ENCODE data around the gene PCDHGC3. TPM values are rescaled to one million over a fixed set of nuclear protein-coding genes. Genes with fewer than 3 reads are reported as not detected.
"Not testable (repeated sequence)": the region's sequence is repeated elsewhere in the genome, so short reads cannot be mapped to it uniquely, and the experiment has no call there.

The PCDHGC3 gene
- total and polyA plus RNA-seq, 2 of the 13 experiments (the other 11 are each of a cell fraction or from before 2014, with no cell fraction given) = 0.20 to 0.30 TPM

GRCh38 chr5:141431286-141431685, 44.5 kb upstream of the PCDHGC3 start:
- no peak overlapping the region for H3K9ac ChIP-seq (ENCODE audit: insufficient read depth, low read depth, low read length)
- BruUV-seq (replicated peaks) = no TSS peak
- H3K27me3 ChIP-seq (ENCODE audit: control insufficient read depth in 1 of 2, insufficient read depth in 2 of 2, low read length in 2 of 2) = no peaks in the 10 kb centered on the region
- no peak overlapping the region for H3K27ac ChIP-seq (ENCODE audit: extremely low read length, insufficient read depth, low read length)
- no peak for DNase-seq (ENCODE audit: low spot score)
- H3K4me1 ChIP-seq (ENCODE audit: insufficient read depth, low read length) = no peaks in the 10 kb centered on the region
- H2AFZ ChIP-seq (ENCODE audit: low read length) = no peak overlapping the region
- TF ChIP-seq ELF4 (CRISPR knock-in tag; IDR thresholded peaks at IDR 0.05; ENCODE audit: borderline replicate concordance) = no peak
- no peak for TF ChIP-seq HDAC2 (CRISPR knock-in tag; IDR thresholded peaks at IDR 0.05)
- no peak for TF ChIP-seq CAMTA2 (CRISPR knock-in tag; IDR thresholded peaks at IDR 0.05; ENCODE audit: borderline replicate concordance)
- no peak for TF ChIP-seq IKZF1 (IDR thresholded peaks at IDR 0.05)
- TF ChIP-seq KDM1A (CRISPR knock-in tag; IDR thresholded peaks at IDR 0.05) = no peak
- no peak for TF ChIP-seq ZNF761 (CRISPR knock-in tag; conservative IDR thresholded peaks at IDR 0.05)
- TF ChIP-seq ZNF335 (CRISPR knock-in tag; IDR thresholded peaks at IDR 0.05) = no peak
- no peak for TF ChIP-seq ZC3H13 (CRISPR knock-in tag; IDR thresholded peaks at IDR 0.05)
- TF ChIP-seq ZNF589 (CRISPR knock-in tag; conservative IDR thresholded peaks at IDR 0.05) = no peak
- TF ChIP-seq ZSCAN20 (CRISPR knock-in tag; IDR thresholded peaks at IDR 0.05; ENCODE audit: borderline replicate concordance) = no peak
- TF ChIP-seq ZNF501 (CRISPR knock-in tag; IDR thresholded peaks at IDR 0.05) = no peak
- TF ChIP-seq ATF5 (CRISPR knock-in tag; IDR thresholded peaks at IDR 0.05; ENCODE audit: low read depth) = no peak
- TF ChIP-seq ZNF256 (CRISPR knock-in tag; conservative IDR thresholded peaks at IDR 0.05) = no peak
- WGBS (ENCODE audit: low lambda C conversion rate) = 91% methylated on average over 34 of the region's 37 CpGs
- CTCF ChIA-PET (ENCODE audit: low intra/inter-chr PET ratio, low total read pairs) = no interaction called here
- H4K20me1 ChIP-seq (ENCODE audit: insufficient read depth, low read length) = no peaks in the 10 kb centered on the region
- no peak for FAIRE-seq
- H3K4me3 ChIP-seq (replicated peaks in 1 of 3; ENCODE audit: insufficient read depth in 1 of 3, low read depth in 2 of 3, low read length in 3 of 3) = no peak overlapping the region
- intact Hi-C loops (cut with micrococcal nuclease; ENCODE audit: unreplicated experiment) = no loop called here
- H3K4me2 ChIP-seq (ENCODE audit: low read depth, low read length) = no peak overlapping the region
- H3K9me3 ChIP-seq (ENCODE audit: low read length) = peaks cover 19% of the 10 kb centered on the region; the same call in 1 of the 2 replicates
- ATAC-seq = no peak
- no peaks in the 10 kb centered on the region for H3K79me2 ChIP-seq (ENCODE audit: insufficient read depth, low read length)
- POLR2A ChIA-PET = no interaction called here
- no peaks in the 10 kb centered on the region for H3K36me3 ChIP-seq (replicated peaks in 1 of 2; ENCODE audit: control insufficient read depth in 1 of 2, insufficient read depth in 2 of 2, low read length in 2 of 2)
- in situ Hi-C loops (cut with HindIII; ENCODE audit: extremely low pct_ligation_motif_present, low pct_unique_long_range_greater_than_20kb) = no loop called here

GRCh38 chr5:141432308-141432707, 43.5 kb upstream of the PCDHGC3 start:
- H3K27me3 ChIP-seq (ENCODE audit: control insufficient read depth in 1 of 2, insufficient read depth in 2 of 2, low read length in 2 of 2); H3K4me1 ChIP-seq (ENCODE audit: insufficient read depth, low read length); H3K4me3 ChIP-seq (replicated peaks in 1 of 3; ENCODE audit: insufficient read depth in 1 of 3, low read depth in 2 of 3, low read length in 3 of 3); in situ Hi-C loops (cut with HindIII; ENCODE audit: extremely low pct_ligation_motif_present, low pct_unique_long_range_greater_than_20kb); H3K36me3 ChIP-seq (replicated peaks in 1 of 2; ENCODE audit: control insufficient read depth in 1 of 2, insufficient read depth in 2 of 2, low read length in 2 of 2); FAIRE-seq; DNase-seq (ENCODE audit: low spot score); H3K9ac ChIP-seq (ENCODE audit: insufficient read depth, low read depth, low read length); H3K27ac ChIP-seq (ENCODE audit: extremely low read length, insufficient read depth, low read length); POLR2A ChIA-PET; BruUV-seq (replicated peaks); CTCF ChIA-PET (ENCODE audit: low intra/inter-chr PET ratio, low total read pairs); H4K20me1 ChIP-seq (ENCODE audit: insufficient read depth, low read length); H3K79me2 ChIP-seq (ENCODE audit: insufficient read depth, low read length); H2AFZ ChIP-seq (ENCODE audit: low read length); intact Hi-C loops (cut with micrococcal nuclease; ENCODE audit: unreplicated experiment); H3K4me2 ChIP-seq (ENCODE audit: low read depth, low read length); ATAC-seq: not testable (repeated sequence)
- WGBS (ENCODE audit: low lambda C conversion rate) = 86% methylated on average over 8 of the region's 38 CpGs
- H3K9me3 ChIP-seq (ENCODE audit: low read length) = peaks cover 19% of the 10 kb centered on the region; the same call in 1 of the 2 replicates

GRCh38 chr5:141432726-141433125, 43.0 kb upstream of the PCDHGC3 start:
- DNase-seq (ENCODE audit: low spot score); FAIRE-seq; H3K27ac ChIP-seq (ENCODE audit: extremely low read length, insufficient read depth, low read length); H3K27me3 ChIP-seq (ENCODE audit: control insufficient read depth in 1 of 2, insufficient read depth in 2 of 2, low read length in 2 of 2); H3K36me3 ChIP-seq (replicated peaks in 1 of 2; ENCODE audit: control insufficient read depth in 1 of 2, insufficient read depth in 2 of 2, low read length in 2 of 2); CTCF ChIA-PET (ENCODE audit: low intra/inter-chr PET ratio, low total read pairs); H3K4me2 ChIP-seq (ENCODE audit: low read depth, low read length); H3K4me1 ChIP-seq (ENCODE audit: insufficient read depth, low read length); POLR2A ChIA-PET; BruUV-seq (replicated peaks); H3K4me3 ChIP-seq (replicated peaks in 1 of 3; ENCODE audit: insufficient read depth in 1 of 3, low read depth in 2 of 3, low read length in 3 of 3); H3K9ac ChIP-seq (ENCODE audit: insufficient read depth, low read depth, low read length); H2AFZ ChIP-seq (ENCODE audit: low read length); H4K20me1 ChIP-seq (ENCODE audit: insufficient read depth, low read length); intact Hi-C loops (cut with micrococcal nuclease; ENCODE audit: unreplicated experiment); H3K79me2 ChIP-seq (ENCODE audit: insufficient read depth, low read length); in situ Hi-C loops (cut with HindIII; ENCODE audit: extremely low pct_ligation_motif_present, low pct_unique_long_range_greater_than_20kb); ATAC-seq: not testable (repeated sequence)
- WGBS (ENCODE audit: low lambda C conversion rate) = 82% methylated on average over 26 of the region's 29 CpGs
- peaks cover 19% of the 10 kb centered on the region; the same call in 1 of the 2 replicates for H3K9me3 ChIP-seq (ENCODE audit: low read length)
